IPS DF 4.7 (cell line): ENCODE data around the gene IFNAR1.
A peak's percentile ranks its signal among the peaks of the same experiment; 100 is the strongest.

ENCODE experiments used
- DNase-seq: peaks from one replicate; pipeline ENCODE4 v3.0.0-alpha.2; 2013; ENCODE audit warnings: low spot score; ENCODE audit errors: extremely low read depth

IFNAR1 gene

DNA sequence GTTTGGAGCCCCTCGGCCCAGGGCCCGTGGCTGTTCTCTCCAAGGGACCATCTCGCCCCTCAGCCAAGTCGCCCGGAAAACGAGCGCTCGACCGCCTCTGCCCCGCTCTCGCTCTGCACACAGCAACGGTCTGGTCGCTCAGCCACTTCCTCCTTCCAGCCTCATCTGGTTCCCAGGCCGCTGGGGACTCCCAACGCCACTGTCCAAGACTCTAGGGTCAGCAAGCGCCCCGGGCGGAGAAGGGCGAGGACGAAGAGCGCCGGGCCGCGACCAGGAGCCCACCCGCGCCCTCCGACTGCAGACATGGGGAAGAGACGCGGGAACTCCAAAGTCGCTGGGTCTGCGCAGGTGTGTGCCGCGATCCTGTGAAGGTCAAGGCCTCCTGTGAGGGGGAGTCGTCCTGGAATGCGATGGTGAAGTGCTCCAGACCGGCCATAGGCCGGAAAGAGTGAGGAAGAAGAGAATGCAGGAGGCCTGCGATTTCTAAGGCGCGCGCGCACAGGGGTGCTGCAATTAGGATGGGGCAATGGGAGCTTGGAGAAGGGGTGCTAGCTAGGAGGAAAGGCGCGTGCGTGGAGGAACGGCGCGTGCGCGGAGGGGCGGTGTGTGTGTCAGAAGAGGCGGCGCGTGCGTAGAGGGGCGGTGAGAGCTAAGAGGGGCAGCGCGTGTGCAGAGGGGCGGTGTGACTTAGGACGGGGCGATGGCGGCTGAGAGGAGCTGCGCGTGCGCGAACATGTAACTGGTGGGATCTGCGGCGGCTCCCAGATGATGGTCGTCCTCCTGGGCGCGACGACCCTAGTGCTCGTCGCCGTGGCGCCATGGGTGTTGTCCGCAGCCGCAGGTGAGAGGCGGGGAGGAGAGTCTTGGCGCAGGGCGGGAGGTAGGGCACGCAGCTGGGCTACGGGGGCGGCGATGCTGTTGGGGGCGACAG lies at the start of gene IFNAR1:
IFNAR1 (plus strand) TSS at position 680 of the 931 bp plus-strand sequence; CDS start at position 766, 86 bp downstream.
- DNase-seq, result peak; percentile 80

DNA sequence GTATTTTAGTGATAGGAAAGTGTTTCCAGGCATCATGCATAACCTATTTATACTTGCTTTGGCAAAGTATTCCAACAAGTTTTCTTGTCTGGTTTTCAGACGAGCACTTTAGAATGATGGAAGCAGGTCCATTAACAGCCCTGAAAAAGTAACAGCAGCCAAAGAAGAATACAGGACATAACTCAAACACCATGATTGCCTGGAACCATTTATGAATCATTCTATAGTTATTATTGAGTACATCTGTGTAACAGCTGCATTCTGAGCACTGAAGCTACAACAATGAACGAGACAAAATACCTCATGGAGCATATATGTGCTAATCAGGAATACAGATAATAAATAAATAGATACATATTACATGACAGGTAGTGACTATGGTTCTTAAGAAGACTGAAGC lies 46.0 kb upstream of the IFNAR1 start:
- no peak for DNase-seq

DNA sequence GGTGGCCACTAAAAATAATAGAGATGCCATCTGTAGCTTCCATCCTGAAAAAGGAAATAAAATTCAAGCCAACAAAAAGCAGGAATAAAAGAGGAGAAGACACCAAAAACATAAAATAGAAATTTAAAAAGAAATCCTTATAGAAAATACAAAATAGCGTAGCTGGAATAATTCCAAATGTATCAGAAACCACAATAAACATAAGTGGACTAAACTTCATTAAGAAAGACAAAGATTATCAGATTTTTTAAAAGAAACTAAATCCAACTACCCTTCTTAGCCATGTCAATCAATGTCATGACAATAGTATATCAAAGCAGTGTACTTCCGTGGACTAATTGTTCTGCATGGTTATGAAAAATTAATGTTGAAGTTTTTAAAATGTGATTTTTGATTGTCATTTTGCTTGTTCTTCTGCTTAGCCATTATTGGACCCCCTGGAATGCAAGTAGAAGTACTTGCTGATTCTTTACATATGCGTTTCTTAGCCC lies 45.4 kb upstream of the IFNAR1 start:
- no peak for DNase-seq

DNA sequence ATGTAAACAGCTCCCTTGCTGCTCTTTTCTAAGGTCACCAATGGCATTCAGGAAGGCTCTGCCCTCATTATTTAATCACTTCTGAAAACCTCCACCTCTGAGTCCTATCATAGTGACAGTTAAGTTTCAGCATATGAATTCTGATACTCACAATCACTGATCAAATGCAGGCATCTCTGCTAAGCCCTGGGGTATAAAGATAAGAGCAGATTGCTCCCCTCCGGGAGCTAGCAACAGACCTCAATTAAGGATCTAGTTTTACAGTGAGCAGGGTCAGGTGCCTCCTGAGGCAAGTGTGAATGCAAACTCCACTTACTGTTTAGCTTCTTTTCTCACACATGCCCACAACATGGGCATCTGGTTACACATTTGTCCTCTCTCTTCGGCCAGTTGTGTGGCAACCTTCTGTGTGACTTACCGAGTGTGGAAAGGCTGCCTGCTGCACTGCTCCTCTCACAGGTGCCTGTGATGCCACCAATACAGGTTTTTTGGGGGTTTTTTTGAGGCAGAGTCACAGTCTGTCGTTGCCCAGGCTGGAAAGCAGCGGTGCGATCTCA lies 43.6 kb upstream of the IFNAR1 start:
- DNase-seq, result no peak

DNA sequence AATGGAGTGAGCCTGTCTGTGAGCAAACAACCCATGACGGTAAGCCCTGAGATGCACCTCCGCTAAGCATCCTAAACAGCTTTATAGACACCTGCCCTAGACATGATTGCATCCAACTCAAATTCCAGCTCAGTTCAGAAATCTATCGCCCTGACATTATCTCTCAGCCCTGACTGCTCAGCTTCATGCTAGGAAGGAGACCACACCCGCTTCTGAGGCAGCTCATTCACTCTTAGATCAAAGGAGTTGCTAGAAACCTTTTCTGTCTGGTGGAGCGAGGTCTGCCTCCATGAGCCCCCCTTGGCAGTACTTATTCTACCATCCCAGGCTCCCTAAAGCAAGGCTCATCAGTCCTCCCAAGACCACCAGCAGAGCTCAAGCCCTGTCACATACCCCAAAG lies 41.6 kb upstream of the IFNAR1 start:
- no peak for DNase-seq

DNA sequence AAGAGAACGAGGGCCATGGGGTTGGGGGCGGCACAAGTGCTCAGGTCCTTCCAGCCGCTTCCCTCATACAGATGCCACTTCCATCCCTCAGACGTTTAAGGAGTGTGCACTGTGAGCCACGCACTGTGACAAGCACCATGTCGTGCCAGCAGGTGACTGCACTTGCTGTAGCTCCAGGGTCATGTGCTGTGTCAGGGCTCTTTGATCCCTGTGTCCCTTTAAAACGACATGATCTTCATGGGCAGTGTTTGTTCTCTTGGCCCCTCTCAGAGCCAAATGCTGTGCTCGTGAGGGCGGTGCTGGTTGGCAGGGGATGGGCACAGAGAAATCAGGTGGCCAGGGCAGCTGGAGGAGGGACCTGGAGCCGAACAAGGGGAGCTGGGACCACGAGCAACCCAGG lies 38.7 kb upstream of the IFNAR1 start:
- no peak for DNase-seq

DNA sequence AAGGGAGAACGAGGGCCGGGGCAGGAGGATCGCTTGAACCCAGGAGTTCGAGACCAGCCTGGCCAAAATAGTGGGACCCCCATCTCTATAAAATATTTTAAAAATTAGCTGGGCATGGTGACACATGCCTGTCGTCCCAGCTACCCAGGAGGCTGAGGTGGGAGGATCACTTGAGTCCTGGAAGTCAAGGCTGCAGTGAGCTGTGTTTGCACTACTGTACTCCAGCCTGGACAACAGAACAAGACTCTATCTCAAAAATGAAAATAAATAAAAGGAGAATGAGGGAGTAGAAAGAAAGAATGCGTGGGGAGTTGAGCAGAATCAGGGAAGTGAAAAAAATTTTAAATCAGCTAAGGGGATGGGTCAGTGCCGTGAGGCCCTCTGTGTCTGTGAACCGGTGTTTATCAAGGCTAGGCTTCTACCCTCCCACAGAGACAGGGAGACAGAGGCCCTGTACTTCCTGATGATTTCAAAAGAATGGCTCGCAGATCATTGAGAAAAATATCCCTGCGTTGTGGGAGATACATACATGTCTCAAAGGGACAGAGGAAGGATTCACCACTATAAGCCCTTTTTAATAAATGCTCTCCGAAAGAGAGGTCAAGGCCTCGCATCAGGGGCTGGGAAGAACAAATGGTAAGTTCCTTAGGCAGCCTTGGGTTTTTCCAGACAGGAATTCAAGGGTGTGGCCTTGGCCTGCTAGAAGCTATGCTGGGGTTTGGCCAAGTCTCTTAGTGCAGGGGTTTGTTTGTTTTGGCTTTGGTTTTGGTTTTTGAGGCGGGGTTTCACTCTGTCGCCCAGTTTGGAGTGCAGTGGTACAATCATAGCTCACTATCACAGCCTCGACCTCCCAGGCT lies 37.9 kb upstream of the IFNAR1 start:
- DNase-seq, result no peak

DNA sequence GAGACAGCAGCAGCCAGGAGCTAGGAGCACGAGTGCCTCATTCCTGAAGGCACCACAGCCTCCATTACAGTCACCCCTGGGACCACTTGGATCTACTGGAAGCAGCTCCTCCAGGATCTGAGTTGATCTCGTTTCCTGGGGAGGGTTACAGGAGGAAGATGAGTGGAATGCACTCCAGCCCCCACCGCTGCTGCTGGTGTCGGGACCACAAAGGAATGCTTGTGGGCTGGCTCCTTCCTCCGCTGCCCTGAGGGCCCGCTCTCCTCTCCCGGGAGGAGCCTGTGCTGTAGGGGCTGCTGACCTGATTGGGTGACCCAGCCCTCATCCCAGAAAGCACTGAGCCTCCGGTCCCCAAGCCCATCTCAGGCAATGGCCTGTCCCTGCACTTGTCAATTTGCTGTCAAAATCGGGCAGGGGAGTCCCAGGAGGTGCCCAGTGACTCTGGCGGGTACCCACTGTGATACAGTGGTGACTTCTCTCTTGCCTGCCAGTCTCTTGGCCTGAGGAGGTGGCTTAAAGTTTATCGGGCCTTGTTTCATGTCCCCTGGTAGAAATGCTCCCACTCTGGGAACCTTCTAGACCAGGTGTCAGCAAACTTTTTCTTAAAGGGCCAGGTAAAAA lies 35.5 kb upstream of the IFNAR1 start:
- DNase-seq, result no peak

DNA sequence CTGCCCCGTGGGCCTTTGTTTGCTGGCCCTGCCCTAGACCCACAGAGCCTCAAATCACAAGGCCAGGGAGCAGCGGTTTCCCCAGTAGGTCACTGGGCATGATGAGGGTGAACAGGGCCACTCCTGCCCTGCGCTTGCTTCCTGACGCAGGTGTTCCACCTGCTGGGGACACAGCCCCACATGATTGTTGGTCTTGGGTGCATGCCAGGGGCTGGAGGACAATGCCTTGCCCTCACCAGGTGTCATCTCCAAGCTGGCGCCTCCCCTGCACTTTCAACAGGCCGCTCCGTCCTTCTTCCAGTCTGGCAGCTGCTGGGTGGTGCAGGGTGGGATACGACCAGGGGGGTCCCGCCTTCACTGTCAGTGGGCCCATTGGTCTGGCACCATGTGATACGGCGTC lies 34.3 kb upstream of the IFNAR1 start:
- no peak for DNase-seq

DNA sequence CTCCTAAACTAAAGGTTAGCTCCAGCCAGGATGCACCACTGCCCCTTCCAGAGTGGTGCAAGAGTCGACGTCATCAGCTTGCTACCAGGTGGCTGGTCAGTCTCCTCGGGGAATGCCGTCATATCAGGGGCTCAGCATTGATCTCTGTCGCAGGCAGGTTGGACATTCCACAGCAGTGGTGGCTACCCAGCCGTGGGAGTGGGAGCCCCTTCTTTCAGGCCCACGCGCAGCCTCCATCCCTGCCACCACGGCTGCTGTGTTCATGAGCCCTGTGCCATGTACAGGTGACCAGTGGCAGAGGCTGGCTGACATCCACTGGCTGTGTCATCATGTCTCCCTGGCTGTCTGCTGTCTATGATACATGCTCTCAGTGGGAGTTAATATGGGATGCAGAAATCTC lies 33.1 kb upstream of the IFNAR1 start:
- no peak for DNase-seq

DNA sequence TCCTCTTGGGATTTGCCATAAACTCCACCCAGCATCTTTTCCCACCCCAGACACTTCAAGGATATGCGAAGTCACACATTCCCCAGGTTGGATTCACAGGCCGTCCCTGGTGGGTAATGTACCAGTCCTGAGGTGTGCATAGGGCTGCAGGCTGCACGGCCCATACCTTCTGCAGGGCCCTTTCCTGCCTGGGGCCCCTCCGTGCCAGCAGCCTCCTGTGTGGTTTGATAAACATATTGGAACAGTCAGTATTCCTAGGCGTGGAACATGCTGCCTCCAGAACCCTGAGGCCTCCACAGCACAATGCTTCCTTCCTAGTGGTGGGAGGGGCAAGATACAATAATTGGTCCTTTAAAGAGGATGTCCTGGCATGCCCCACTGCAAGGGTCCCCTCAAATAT lies 32.0 kb upstream of the IFNAR1 start:
- DNase-seq, result no peak

DNA sequence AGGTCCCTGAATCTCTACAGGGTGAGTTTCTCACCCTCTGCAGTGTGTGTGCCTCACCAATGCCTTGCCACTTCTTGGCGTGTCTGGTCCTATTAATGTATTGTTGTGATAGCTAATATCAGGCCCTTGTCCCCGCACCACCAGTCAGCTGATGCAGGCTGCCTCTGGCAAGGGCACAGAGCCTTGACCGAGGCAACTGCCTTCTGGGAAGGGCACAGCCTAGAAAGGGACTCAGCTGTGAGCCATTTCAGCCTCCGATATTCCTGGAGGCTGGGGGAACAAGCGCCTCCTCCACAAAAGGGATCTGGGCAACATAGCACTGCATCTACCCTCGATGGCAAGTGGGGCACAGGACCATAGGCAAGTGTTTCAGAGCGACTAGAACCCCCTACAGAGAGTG lies 31.6 kb upstream of the IFNAR1 start:
- DNase-seq, result no peak

DNA sequence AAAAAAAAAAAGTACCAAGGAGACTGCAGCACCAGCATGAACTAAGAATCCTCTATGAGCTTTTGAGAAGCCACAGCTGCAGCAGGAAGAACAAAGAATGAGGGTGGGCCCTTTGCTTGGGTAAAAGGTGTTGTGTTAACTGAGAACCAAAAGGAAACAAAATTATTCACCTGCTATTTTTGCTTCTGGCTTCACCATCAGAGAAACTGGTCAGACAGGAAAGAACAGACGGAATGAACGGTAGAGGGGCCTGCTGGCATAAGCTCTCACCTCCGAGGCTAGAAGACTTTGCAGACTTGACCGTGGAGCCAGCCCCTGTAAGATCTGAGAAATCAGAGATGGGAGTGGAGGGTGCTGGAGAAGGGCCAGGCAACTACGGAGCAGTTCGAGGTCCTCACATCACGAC lies 31.0 kb upstream of the IFNAR1 start:
- no peak for DNase-seq

DNA sequence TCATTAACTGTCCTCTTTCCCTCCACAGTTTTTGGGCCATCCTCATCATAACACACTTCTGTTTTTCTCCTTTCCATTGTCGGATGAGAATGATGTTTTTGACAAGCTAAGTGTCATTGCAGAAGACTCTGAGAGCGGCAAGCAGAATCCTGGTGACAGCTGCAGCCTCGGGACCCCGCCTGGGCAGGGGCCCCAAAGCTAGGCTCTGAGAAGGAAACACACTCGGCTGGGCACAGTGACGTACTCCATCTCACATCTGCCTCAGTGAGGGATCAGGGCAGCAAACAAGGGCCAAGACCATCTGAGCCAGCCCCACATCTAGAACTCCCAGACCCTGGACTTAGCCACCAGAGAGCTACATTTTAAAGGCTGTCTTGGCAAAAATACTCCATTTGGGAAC lies 28.6 kb upstream of the IFNAR1 start:
- no peak for DNase-seq

DNA sequence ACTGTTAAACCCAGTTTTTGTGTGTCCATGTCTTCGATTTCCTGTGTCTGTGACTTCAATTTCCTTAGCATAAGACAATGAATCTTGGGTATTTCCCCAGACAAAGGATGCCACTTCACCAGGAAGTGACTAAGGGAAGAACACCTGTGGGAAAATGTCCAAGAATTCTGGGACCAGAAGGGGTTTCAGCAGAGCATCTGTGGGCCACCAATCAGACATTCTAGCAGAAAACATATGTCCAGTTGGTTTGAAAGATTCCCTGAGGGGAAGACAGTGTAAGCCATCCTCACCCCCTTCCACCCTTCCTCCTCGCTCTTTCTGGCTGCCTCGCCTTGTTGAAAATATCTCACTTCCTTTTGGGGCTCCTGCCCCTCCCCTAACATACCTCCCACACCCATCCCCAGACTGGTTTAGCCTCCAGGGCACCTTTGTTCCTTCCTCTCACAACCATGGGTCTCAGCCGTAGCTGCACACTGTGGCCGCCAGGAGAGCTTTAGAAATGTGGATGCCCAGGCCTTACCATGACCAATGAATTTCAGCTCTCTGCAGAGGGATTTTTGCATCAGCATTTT lies 25.5 kb upstream of the IFNAR1 start:
- no peak for DNase-seq

DNA sequence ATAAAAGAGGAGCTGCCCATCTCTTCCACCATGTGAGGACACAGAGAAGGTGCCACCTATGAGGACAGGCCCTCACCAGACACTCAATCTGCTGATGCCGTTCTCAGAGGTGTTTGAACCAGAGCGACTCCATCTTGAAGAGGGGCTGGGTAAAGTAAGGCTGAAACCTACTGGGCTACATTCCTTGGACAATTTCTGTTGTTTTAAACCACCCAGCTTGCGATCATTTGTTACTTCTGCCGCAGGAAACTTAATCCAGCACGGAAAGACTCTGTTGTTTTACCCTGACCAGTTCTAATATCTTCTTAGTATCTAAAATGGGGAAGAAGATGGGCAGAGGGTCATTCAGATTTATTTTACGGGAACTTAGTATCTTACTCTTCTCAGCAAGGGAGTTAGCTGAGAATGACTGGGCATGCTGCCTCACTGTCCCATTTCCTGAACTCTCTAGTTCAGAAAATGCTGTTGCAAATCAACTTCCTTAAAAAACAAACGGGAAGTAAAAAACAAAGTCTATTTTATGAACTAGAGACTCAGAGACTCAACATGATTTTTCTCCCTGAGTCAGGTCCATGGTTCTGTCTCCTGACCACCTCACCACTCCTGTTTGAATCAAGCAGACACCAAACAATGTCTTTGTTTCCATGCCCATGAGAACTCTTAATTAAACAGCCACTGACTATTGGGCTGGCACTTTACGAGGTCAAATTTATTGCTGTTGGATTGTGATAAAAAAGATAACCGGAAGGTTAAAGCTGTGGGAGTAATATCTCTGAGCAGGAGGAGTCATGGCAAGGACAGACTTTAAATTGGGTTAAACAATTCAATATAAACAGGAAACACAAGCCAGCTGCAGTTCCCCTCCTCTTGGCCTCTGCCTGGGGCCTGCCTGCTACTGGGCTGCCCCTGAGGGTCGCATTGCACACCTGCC lies 23.8 kb upstream of the IFNAR1 start:
- DNase-seq, result no peak

DNA sequence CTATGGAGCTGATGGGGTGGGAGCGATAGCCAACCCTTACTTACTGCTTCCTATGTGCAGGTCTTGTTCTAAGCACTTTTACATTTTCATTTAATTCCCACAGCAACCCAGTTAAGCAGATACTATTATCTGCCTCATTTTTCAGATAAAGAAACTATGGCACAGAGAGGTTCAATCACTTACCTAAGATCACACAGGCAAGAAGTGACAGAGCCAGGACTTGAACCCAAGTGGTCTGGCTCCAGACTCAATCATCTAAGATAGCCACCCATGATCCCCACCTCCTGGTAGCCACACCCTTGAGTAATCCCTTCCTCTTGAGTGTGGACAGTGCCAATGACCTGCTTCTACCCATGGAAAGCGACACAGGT lies 23.2 kb upstream of the IFNAR1 start:
- no peak for DNase-seq

DNA sequence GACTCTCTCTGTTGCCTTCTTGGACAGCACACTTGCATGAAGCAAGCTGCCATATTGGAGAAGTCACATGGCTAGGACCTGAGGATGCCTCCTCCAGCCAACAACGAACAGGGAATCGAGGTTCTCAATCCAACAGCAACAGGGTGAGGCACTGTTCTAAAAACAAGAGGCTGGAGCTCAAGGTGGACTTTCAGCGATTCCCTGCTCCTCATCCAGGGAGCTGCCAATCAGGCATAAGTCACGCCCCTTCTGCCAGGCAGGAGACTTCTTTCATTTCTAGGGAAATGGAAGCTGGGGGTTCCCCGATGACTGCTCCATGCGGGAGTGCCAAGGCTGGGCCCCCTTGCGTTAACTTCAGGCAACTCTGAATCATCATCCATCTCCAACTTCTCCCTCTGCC lies 22.7 kb upstream of the IFNAR1 start:
- DNase-seq, result no peak

DNA sequence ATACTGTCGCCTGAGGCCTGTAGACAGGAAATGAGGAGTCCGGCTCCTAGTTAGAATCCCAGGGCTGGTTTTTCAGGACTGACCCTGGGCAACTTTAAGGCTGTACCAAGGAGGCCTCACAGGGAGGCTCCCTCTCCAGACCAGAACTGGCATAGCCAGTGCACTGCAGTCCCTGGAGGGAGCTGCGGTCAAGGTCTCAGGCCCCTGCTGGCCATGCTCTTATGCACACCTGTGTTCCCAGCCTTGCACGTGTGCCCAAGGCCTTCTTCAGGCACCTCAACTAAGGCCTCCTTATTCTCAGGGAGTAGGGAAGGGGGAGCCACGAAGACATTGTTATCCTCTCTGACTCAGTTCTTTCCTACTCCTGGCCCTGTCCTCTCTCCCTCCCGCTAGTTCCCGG lies 22.0 kb upstream of the IFNAR1 start:
- DNase-seq, result no peak

DNA sequence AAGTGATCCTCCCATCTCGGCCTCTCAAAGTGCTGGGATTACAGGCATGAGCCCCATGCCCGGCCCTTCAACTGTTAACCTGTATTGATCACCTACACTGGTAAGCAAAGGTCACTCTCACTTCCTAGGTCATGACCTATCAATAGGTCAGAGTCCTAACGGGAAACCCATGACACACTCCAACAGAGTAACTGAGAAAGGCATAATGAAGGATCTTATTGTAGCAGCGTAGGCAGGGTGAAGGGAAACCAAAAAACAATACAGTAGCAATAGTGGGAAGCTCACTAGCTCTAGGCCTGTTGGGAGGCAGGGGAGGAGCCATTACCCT lies 19.5 kb upstream of the IFNAR1 start:
- DNase-seq, result no peak
